Activated CD4-positive, CD25-positive, alpha-beta regulatory T cell treated with anti-CD3 and anti-CD28 coated beads, Interleukin-2, amount 50 U/mL, for 72 hours (primary cell): ENCODE results near the gene ZNF660.
"Not testable (repeated sequence)": the region's sequence is repeated elsewhere in the genome, so short reads cannot be mapped to it uniquely, and the experiment has no call there.

Experiments
- DNase-seq: peaks from one replicate; pipeline ENCODE4 v3.0.0; 2021

The ZNF660 gene

DNA sequence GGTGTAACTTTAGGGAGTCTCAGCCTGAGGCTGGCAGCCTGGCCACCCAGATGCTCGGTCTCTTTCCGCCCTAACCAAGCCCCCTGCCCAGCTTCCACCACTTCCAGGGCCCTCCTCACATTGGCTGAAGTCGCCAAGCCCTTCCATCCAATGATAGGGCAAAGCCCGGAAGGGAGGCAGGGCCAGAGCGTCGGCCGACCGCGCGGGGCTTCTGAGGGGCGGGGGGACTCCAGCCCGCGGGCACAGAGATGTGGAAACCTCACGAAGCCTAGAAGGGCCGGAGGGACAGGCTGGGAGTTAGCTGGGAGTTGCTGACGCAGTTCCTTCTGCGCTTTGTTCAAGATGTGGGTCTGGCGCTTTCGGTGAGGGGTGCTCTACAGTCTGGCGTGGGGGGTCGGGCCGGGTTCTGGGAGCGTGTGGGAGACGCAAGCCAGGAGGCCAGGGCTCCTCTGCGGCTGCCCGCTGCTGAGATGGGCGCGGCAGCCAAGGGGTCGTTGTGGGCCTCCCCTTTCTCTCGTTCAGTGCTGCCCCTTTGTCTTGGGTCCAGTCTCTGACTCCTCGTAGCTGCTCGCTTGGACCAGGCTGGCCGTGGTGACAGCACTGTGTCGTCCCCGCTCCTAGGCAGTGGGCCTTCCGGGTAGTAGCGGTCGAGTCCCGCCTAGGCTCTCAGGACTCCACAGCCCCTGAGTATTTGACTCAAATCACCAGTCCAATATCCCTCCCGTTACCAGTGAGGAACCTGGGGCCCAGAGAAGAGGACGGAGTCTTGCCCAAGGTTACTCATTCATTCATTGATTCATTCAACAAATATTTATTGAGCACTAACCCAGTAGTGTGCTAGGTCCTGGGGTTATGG lies at the start of gene ZNF660:
ZNF660 (plus strand) TSS at position 319 of the 856 bp plus-strand sequence. CDS start 9,230 bp downstream, outside the sequence.
- no peak for DNase-seq

DNA sequence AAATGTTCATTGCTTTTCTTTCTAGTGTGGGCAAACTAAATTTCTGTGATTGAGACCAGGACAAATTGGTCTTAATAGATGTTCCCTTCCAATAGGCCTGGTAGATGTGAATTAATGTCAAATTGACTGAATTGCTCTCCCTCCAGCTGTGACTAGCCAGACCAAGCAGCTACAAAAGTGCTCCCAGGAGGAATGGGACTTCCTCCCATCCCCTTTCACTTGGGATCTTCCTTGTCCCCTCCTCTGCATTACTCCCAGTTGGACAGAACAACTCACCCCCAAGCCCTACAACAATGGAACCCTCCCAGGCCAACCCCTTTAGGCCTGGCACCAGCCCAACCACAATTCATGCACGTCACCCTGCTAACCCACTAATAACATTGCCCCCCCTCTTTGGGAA lies 49.4 kb upstream of the ZNF660 start:
- no peak for DNase-seq

DNA sequence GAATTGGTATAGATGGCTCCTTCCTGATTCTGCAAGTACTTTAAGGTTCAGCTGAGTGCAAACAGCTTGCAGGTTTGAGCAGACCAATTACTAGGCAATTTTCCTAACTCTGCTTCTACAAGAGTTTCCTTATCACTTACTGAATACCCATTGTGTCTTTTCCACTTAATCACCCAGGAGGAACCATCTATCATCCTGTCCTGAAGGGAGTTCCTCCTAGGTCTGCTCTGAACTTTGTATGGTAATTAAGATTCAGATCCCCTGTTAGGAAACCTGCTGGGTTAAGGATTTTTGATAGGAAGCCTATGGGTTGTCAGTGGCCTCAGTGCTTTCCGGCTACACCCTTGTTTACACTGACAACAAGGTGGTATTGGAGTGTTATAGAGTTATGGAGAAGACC lies 40.0 kb upstream of the ZNF660 start:
- not testable (repeated sequence) for DNase-seq

DNA sequence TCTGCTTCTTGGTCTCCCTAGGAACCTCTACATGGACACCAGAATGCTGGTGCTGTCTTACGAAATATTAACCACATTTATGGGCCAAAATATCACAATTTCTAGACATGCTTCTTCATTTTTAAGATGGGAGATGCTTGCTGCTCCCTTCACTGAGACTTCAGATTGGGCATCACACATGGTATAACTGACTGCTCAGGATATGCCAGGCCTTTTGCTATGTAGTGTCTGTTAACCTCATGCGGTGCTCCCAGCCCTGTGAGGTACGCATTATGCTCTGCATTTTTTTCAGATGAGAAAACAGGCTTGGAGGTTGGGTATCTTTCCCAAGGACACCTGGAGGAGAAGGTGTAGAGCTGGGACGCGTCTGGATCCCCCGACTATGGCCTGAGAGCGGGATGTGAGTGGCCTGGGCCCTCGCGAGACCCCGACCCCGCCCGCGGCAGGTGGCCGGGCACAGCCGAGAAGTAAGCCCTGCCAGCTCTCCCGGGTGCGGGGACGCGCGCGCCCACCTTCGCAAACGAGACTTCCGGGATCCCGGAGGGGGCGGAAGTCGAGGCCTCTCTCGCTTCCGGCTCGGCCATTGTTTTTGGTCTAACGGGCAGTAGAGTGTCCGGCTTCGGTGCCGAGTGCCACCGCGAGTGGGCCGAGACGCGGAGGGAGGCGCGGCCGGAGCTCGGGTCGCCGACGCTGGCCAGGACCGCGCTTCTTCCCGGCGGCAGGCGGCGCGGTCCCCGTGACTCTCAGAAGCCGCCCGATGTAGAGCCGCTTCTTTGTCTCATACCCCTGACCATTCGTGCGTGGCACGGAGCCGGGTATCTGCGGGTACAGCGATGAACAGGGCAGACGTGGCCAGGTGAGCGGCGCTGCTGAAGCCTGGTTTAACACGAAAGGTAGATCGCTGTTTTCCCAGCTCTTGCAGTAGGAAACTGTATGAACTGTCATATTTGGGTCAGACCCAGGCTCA lies 29.9 kb upstream of the ZNF660 start, which contains the start of gene ZKSCAN7:
ZKSCAN7 (plus strand) TSS at position 568 of the 967 bp plus-strand sequence. CDS start 1,855 bp downstream, outside the sequence.
- peak; percentile 71 for DNase-seq

DNA sequence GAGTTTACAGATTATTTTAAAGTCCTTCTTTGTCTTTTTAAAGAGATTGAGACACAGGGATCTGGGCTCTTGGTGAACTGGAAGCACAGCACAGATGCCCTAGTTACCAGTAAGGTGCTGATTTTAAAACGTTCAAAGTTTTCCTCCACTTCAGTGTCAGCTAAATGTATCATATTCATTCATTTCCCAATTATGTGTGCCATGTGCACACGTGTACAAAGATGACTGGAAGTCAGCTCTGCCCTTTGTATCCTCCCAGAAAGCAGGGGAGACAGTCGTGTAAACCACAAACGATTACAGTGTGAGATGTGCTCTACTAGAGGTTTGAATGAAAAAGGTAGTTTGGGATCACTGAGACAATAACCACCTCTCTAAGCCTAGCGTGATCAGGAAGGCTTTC lies 29.0 kb upstream of the ZNF660 start:
- DNase-seq = no peak

DNA sequence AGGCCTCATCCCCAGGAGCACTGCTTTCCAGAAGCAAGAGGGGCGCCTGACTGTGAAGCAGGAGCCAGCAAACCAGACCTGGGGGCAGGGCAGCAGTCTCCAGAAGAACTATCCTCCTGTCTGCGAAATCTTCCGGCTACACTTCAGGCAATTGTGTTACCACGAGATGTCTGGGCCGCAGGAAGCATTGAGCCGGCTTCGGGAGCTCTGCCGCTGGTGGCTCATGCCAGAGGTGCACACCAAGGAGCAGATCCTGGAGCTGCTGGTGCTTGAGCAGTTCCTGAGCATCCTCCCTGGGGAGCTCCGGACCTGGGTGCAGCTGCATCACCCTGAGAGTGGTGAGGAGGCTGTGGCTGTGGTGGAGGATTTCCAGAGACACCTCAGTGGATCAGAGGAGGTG lies 27.7 kb upstream of the ZNF660 start:
- no peak for DNase-seq

DNA sequence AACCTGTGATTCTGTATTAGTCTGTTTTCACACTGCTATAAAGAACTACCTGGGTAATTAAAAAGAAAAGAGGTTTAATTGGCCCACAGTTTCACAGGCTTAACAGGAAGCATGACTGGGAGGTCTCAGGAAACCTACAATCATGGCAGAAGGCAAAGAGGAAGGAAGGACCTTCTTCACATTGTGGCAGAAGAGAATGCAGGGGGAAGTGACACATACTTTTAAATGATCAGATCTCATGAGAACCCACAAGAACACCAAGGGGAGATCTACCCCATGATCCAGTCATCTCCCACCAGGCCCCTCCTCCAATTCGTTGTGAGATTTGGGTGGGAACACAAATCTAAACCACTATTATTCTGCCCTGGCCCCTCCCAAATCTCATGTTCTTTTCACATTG lies 23.7 kb upstream of the ZNF660 start:
- no peak for DNase-seq

DNA sequence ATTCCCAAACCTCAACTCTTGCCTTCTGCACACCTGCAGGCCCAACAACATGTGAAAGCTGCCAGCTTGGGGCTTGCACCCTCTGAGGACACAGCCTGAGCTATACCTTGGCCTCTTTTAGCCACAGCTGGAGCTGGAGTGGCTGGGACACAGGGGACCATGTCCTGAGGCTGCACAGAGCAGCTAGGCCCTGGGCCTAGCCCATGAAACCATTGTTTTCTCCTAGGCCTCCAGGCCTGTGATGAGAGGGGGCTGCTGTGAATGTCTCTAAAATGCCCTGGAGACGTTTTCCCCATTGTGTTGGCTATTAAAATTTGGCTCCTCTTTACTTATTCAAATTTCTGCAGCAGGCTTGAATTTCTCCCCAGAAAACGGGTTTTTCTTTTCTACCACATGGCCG lies 22.6 kb upstream of the ZNF660 start:
- DNase-seq = no peak

DNA sequence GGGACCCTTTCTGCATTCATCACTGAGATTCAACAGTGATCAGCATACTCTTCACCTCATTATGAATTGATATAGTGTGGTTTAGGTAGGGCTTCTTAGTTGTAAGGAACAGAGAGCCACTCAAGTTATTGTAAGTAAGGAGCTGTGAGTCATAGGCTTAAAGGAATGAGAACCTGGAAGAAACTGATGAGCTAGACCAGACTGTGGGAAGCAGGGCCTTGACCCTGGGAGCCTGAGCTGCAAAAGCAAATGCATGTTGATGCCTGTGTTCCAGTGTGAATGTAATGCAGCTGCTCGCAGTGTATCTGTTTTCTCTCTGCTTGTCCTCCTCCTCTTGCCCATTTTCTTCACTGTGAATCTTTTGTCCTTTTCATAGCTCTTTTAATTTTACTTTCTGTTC lies 16.2 kb upstream of the ZNF660 start:
- no peak for DNase-seq

DNA sequence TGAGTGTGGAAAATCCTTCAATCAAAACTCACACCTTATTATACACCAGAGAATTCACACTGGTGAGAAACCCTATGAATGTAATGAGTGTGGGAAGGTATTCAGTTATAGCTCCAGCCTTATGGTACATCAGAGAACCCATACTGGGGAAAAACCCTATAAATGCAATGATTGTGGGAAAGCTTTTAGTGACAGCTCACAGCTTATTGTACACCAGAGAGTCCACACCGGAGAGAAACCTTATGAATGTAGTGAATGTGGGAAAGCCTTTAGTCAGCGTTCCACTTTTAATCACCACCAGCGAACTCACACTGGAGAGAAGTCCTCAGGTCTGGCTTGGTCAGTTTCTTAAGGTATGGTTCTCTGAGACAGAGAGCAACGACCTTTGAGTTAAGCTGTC lies 13.7 kb upstream of the ZNF660 start:
- no peak for DNase-seq

DNA sequence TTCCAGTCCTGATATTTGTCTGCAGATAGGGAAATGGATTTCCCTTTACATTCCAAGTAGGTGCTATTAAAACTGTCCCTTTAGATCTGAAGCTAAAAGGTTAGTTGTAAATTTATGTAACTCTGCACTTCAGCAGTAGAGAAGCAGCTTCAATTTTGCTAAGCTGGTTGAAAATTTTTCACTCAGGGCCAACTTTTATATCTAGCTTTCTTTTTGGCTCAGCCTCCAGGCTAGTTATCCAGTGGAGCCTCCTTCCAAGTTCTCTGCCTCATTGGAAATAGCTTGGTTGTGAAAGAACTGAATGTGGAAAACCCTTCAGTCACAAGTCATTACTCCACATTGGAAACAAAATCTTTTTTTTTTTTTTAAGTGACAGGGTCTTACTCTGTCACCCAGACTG lies 8.2 kb upstream of the ZNF660 start:
- DNase-seq = no peak

DNA sequence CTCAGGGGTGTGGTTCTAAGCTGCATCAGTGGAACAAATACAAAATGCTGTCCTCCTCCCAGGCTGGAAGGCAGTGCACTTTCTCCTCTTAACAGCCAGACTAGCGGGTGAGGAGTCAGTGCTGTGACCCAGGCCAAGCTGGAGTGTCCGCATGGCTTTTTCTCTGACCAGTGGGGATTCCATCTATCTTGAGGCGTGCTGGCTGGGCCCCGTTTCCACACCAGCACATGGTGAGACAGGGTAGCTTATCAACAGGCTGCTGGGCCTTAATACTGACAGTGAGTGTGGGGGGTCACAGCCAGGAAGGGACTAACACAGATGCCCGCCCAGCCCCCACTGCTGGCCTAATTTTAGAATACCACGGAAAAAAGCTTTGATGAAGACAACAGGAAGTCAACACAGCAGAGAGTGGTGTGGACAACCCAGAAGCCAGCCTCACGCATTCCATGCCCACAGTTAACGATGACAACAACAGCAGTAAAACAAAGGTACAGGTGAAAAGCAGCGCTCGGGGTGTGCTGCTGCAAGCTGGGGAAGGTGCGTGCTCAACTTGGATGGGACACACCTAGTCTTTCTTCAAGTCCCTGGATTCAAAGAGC lies 7.3 kb upstream of the ZNF660 start:
- not testable (repeated sequence) for DNase-seq

DNA sequence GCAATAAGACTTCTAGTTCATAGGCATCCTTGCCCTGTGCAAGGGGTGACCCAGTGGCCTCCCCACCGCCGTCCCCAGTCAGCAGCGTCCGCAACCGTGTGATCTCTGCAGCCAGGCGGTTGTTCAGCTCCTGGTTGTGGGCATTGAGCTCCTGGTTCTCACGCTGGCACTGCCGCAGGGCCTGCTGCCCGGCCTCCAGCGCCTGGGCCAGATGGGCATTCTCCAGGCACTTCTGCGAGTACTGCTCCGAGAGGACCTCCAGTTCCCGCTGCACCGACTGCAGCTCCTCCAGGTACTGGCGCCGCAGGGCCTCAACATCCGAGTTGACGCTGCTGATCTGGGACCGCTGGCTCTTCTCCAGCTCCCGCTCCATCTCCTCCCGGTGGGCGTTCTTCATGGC lies 6.4 kb upstream of the ZNF660 start:
- not testable (repeated sequence) for DNase-seq

DNA sequence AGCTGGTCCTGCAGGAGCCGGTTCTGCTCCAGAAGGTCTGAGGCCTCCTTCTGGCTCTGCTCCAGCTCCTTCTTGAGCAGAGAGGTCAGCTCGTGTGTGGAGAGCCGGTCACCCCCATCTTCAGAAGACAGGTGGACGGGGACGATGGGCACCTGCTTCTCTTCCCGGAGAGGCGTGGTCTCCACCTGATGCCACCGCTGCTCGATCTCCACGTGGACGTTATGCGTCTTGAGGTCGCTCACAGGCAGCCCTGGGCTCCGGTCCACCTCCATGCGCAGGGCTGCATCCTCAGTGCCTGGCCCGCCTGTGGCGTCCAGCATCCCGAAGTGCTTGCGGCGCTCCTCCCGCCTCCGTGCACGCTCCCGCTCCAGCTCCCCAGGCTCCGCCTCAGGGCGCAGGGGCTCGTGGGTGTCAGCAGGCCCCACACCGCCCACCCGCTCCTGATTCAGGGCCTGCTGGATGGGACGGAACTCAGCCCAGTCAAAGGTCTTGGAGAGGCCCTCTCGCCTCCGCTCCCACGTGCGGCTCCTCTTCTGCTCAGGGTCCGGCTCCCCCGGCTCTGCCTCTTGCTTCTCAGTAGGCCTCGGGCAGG lies 5.7 kb upstream of the ZNF660 start:
- DNase-seq = not testable (repeated sequence)

DNA sequence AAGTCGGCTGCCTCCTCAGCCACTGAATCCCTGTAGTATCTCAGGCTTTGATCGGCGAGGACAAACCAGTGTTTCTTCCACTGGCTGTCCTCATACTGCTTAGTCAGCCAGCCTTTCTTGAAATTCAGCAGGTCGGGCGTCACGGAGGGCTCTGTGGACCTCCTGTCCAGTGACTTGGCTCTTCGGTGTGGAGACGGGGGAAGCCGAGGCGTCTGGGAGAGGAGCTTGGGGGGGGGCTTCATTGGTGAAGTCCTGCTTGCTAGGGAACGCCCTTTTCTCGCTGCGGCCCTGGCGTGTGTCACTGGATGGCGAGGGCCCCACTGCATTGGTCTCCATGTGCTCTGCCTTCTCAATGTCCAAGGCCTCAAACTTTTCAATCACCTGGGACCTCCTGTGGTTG lies 5.0 kb upstream of the ZNF660 start:
- not testable (repeated sequence) for DNase-seq

DNA sequence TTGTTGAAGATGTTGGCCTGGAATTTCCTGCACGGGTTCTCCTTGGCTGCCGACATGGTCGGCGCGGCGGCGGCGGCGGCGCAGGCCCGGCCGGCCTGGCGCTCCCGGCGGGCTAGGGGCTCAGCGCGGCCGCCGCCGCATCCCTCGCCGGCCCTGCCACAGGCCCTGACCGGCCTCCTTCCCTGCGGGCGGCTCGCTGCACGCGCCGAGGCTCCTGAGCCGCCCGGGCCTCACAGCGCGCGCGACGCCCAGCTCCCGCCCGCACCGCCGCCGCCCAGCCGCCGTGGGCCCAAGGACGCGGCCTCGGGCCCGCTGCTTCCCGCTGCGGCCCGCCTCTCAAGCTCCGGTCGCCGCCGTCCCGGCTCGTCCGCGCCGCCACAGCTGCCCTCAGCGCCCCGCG lies 3.8 kb upstream of the ZNF660 start:
- not testable (repeated sequence) for DNase-seq

DNA sequence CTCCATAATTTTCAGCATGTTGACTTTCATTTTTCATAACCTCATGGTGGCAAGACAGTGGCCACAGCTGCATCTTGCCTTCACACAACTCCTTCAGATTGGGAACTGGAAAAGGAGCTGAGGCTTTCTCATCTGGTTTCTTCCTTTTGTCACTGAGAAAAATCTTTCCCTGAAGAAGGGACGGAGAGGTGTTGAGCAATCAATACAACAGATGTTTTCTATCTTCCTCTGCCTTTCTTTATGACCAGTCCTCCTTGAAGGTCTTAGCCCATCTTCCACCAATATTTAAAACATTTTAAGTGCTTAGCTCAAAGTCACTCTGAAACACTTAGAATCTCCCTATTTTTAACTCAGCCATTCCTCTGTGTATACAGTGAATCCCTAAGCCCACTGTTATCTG lies 11.9 kb downstream of the ZNF660 start:
- DNase-seq = no peak

DNA sequence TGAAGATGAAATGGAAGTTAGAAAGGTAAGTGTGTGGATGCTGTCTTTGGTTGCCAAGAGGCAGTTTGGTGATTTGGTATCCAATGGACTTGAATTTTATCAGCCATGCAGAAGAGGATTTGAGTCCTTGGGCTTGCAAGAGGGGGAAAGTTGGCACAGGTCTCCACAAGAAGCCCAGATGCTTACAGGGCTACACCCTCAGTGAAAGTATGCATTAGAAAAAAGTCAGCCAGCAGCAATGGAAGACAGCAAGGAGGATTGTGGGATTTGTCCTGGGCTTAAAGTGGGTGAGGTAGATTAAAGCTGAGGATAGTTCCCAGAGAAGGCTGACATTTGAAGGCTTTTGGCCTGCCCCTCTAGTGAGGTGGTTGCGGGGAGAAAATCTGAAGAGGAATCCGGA lies 17.0 kb downstream of the ZNF660 start:
- no peak for DNase-seq

DNA sequence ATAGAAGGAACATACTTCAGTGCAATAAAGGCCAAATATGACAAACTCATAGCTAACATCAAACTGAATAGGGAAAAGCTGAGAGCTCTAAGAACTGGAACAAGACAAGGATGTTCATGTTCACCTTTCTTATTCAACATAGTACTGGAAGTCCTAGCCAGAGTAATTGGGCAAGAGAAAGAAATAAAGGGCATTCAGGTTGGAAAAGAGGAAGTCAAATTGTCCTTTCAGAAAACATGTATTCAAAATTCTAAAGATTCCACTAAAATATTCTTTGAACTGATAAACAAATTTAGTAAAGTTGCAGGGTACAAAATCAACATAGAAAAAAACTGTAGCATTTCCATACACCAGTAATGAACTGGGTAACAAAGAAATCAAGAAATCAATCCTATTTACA lies 27.9 kb downstream of the ZNF660 start:
- no peak for DNase-seq

DNA sequence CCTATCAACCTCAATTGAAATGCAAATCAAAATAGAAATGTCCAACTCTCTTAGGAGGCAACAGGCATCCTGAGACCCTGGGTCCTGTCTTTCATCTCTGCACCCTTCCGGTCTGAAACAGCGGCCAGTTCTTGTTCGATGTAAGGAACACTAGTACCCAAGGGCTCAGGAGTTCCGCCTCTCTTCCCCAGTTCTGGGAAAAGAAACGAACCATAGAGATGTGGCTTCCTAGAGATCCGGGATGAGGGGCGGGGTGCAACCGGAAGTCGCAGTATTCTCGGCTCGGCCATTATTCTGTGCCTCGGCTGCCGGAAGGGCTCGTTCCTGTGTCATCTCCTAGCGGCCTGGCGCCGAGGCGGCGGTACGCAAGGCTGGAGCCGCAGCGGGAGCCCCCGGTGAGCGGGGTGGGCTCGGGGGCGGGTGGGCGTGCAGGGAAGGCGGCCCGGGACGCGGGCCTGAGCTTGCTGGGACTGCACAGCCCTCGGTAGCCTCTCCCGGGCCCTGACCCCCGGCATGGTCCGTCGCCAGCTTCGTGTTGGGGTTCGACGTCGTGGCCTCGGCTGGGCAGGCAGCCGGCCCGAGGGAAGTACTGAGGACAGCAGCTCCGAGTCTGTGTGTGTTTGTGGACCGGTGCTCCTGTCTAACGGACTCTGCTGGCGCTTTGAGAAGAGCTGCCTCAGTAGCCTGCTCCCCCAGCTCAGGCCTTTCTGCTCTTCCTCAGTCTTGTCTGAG lies 40.2 kb downstream of the ZNF660 start, which contains the start of gene ZNF197:
ZNF197 (plus strand) TSS at position 288 of the 732 bp plus-strand sequence. CDS start 4,119 bp downstream, outside the sequence.
- DNase-seq = peak; percentile 66

DNA sequence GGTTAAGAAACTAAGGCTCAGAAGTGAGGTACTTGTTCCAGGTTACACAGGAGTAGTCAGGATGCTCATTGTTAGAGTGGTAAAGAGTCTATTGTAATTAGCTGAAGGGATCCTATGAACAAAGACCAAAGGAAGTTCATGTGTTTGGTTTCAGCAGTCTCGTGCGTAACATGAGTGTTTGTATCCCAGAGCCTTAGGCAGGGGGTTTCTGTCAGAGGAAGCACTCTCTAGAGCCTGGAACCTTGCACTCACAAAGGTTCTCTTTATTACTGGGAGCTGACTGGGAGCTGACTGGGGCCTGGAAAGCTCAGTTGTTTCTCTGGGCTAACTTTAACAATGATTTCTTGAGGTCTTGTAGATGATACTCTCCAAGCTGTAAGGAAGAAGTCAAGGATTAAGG lies 44.0 kb downstream of the ZNF660 start:
- DNase-seq = no peak

DNA sequence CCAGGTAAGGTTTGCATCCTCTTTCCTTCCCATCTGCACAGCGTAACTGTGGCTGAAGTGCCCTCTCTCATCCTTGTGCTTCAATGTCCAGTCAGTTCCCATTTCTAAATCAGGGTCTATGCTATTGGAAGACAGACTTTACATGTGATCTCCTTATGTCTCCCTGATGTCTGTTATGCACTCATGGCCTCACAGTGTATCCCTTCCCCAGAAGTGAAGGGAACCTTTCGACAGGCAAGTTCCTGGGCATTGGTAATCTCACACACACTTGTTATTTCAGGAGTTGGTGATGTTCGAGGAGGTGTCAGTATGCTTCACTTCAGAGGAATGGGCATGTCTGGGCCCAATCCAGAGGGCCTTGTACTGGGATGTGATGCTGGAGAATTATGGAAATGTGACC lies 47.4 kb downstream of the ZNF660 start:
- DNase-seq = no peak
